Measurements from ENCODE around the gene INTS15. TPM values are rescaled to one million over a fixed set of nuclear protein-coding genes. Genes with fewer than 3 reads are reported as not detected.

The INTS15 gene
- total RNA-seq, 2 experiments from 2014 or later = 27.8 to 31.8 TPM

DNA sequence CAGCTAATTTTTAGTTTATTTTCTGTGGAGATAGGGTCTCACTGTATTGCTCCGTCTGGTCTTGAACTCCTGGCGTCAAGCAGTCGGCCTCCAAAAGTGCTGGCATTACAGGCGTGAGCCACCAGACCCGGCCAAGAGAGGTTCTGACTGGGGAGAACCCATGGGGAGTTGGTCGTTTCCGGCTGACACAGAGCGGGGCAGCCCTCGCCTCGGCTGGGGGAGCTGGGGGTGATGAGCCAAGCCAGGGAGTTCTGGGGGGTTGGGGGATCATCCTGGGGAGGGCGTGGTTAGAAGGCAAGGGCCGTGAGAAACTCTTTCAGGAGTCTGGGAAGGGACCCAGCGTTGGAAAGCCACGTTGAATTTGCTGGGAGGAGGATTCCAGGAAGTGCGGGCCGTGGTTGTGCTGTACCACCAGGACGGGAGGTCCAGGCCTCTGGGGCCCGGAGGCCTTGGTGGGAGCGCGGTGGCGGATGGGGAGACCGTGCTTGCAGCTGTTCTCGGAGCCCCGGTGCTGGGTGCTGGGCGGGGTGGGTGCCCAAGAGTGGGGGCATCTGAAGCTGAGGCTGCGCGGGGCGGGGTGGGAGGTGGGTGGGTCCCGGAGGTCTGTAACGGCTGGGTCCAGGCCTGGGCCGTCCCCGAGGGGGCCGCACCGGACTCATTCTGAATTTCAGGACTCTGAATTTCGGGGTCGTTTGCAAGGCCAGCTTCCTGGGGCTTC lies 17.2 kb downstream of the INTS15 start:
- no peak overlapping the region for H3K27ac Mint-ChIP-seq
- ChIA-PET CTCF (no interaction called here), POLR2A (no interaction called here)
- peaks cover 14% of the 10 kb centered on the region for H3K36me3 Mint-ChIP-seq (ENCODE audit: low read depth)
- no peaks in the 10 kb centered on the region for H3K9me3 Mint-ChIP-seq (ENCODE audit: low read depth)
- ATAC-seq (no peak), DNase-seq (no peak)
- intact Hi-C loops (cut with DNase I, micrococcal nuclease) = no loop called here
- H3K27me3 Mint-ChIP-seq = no peaks in the 10 kb centered on the region
- no peak overlapping the region for H3K4me3 Mint-ChIP-seq
- H3K4me1 Mint-ChIP-seq = no peaks in the 10 kb centered on the region

DNA sequence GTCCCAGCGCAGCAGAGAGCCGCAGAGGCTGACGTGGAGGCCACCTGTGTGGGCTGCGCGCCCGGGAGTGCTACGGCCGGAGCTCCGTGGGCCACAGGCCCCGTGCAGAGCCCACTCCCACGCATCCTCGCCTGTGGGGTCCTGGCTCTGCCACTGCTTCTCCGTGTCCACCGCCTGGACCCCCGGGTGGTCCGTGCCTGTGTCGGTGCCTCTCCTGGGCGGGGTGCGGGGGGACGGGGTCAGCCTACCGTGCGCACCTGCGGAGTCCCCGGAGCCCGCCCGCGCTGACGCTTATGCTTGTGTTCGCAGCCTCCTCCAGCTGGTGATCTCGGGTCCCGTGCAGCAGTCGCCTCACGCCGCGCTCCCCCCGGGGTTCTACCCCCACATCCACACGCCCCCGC lies 17.8 kb downstream of the INTS15 start:
- DNase-seq (no peak), ATAC-seq (no peak)
- Mint-ChIP-seq H3K9me3 (ENCODE audit: low read depth) (no peaks in the 10 kb centered on the region), H3K36me3 (ENCODE audit: low read depth) (peaks cover 12% of the 10 kb centered on the region), H3K4me3 (no peak overlapping the region), H3K27ac (no peak overlapping the region), H3K4me1 (no peaks in the 10 kb centered on the region), H3K27me3 (no peaks in the 10 kb centered on the region)
- CTCF ChIA-PET = no interaction called here
- POLR2A ChIA-PET = no interaction called here
- intact Hi-C loops (cut with DNase I, micrococcal nuclease) = no loop called here

DNA sequence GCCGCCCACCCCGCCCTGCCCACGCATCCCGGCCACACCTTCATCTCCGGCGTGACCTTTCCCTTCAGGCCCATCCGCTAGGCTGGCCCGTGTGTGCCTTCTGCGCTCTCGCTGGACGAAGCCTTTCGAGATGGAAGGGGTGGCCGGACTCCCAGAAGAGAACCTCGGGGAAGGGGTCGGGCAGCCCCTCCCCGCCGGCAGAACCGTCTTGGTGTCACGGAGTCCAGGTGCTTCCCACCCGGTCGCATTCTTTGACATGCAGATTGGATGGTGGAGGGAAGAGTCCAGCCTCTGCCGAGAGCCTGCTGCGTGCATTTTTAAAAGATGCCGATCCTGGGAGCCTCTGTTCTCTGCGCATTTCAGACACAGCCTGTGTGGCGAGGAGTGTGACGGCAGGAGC lies 18.3 kb downstream of the INTS15 start:
- intact Hi-C loops (cut with DNase I, micrococcal nuclease) = no loop called here
- Mint-ChIP-seq H3K36me3 (ENCODE audit: low read depth) (peaks cover 11% of the 10 kb centered on the region), H3K27ac (no peak overlapping the region), H3K27me3 (no peaks in the 10 kb centered on the region), H3K9me3 (ENCODE audit: low read depth) (no peaks in the 10 kb centered on the region), H3K4me1 (no peaks in the 10 kb centered on the region), H3K4me3 (no peak overlapping the region)
- POLR2A ChIA-PET = interaction anchor here (0.6 kb wide), 2 partner anchors 11 to 309 kb away, joined by 3 to 4 read pairs; no protein-coding TSS in a partner anchor
- no peak for DNase-seq
- no peak for ATAC-seq
- CTCF ChIA-PET = no interaction called here

DNA sequence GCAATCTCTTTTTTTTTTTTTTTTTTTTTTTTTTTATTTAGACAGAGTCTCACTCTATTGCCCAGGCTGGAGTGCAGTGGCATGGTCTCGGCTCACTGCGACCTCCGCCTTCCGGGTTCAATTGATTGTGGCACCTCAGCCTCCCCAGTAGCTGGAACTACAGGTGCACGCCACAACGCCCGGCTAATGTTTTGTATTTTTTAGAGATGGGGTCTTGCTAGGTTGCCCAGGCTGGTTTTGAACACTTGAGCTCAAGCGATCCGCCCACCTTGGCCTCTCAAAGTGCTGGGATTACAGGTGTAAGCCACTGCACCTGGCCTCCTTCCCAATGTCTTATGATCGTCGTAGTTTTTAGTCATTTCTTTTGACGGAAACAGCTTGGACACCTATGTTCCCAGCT lies 19.0 kb downstream of the INTS15 start:
- DNase-seq = no peak
- H3K36me3 Mint-ChIP-seq (ENCODE audit: low read depth) = peaks cover 10% of the 10 kb centered on the region
- no peaks in the 10 kb centered on the region for H3K9me3 Mint-ChIP-seq (ENCODE audit: low read depth)
- no peak overlapping the region for H3K4me3 Mint-ChIP-seq
- no peak overlapping the region for H3K27ac Mint-ChIP-seq
- no peaks in the 10 kb centered on the region for H3K27me3 Mint-ChIP-seq
- intact Hi-C loops (cut with DNase I, micrococcal nuclease) = no loop called here
- POLR2A ChIA-PET = interaction anchor here (0.6 kb wide), 1 partner anchor 308 kb away, joined by 4 read pairs; no protein-coding TSS in a partner anchor
- no peak for ATAC-seq
- CTCF ChIA-PET = no interaction called here
- H3K4me1 Mint-ChIP-seq = no peaks in the 10 kb centered on the region

DNA sequence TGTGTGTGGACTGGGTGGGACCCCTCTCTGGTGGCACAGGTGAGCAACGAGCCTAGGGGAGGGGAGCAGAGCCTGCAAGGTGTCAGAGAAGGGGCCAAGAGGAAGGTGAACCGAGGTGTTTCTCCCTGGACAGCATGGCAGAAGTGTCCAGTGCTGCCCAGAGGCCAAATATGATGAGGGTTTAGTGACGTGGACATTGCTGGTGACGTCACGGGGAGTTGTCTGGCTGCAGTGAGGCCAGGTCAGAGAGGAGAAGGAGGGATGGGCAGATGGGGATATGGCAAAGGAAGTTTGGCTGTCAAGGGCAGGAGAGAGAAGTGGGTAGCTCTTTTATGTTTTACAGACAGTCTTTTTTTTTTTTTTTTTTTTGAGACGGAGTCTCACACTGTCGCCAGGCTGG lies 23.0 kb downstream of the INTS15 start:
- Mint-ChIP-seq H3K36me3 (ENCODE audit: low read depth) (peaks cover 1% of the 10 kb centered on the region), H3K27ac (no peak overlapping the region), H3K27me3 (peaks cover 3% of the 10 kb centered on the region), H3K9me3 (ENCODE audit: low read depth) (no peaks in the 10 kb centered on the region), H3K4me3 (no peak overlapping the region), H3K4me1 (peaks cover 3% of the 10 kb centered on the region)
- ChIA-PET CTCF (interaction anchor here (0.6 kb wide), 1 partner anchor 19 kb away, joined by 3 read pairs; no protein-coding TSS in a partner anchor), POLR2A (interaction anchor here (0.7 kb wide), 1 partner anchor 19 kb away, joined by 6 read pairs; no protein-coding TSS in a partner anchor)
- intact Hi-C loops (cut with DNase I, micrococcal nuclease) = no loop called here
- DNase-seq (no peak), ATAC-seq (no peak)

DNA sequence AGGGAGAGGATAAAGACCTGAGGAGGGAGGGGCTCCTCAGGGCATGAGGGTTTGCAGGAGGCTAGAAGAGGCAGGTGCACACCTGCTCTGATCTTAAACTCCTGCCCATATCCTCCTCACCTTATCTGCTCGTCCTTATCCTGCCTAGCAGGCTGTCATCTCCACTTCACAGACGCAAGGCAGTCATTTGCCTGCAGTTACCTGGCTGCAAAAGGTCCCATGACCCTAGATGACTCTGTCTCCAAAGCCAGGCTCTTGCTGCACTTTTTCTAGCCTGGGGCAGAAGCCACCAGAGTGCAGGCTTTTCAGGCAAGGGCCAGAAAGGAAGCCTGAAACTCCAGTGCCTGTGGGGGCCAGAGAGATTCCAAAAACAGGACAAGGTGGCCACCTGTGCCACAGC lies 23.9 kb downstream of the INTS15 start:
- no peak overlapping the region for H3K27ac Mint-ChIP-seq
- no peaks in the 10 kb centered on the region for H3K9me3 Mint-ChIP-seq (ENCODE audit: low read depth)

DNA sequence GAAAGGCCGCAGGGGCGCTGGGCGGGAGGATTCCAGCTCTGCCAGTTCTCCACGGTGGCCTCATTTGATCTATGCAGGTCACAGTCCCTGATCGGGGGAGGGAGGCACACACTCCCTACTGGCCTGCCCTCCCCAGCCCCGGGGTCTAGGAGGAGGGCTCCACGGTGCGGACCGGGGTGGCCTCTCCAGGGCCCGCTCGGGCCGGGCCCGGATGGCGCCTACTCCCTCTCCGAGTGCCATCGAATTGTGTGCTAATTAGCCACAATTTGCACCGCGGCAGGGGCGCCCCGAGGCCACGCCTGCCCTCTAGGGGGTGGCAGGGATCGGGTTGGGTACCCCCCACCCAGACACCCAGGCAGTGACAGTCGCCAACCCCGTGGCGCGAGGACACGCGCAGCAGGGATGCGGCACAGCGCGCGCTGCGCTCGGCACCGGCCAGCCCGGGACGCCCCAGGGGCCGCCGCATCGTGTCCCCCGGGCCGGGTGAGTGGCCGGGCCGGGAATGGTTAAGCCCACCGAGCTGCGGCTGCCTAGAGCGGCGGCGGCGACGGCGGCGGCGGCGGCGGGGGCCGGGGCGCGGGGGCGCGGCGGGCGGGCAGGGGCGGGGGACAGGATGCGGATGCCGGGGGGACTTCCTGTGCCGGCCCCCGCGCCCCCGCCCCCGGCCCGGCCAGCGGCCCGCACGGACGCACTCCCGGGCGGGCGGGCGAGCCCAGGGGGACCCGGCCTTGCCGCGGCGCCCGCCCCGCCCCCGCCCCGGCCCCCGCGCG lies 25.3 kb downstream of the INTS15 start, which contains the start of gene ZNF853:
ZNF853 (plus strand) TSS at position 658 of the 770 bp plus-strand sequence. CDS start 565 bp downstream, outside the sequence.
- Mint-ChIP-seq H3K27me3 (peaks cover 3% of the 10 kb centered on the region), H3K4me1 (peaks cover 13% of the 10 kb centered on the region), H3K4me3 (peak within 1 kb of the TSS; percentile 69), H3K36me3 (ENCODE audit: low read depth) (no peaks in the 10 kb centered on the region), H3K27ac (no peak within 1 kb of the TSS), H3K9me3 (ENCODE audit: low read depth) (no peaks in the 10 kb centered on the region)
- CTCF ChIA-PET = no interaction called here
- DNase-seq = peak; percentile 29
- intact Hi-C loops (cut with DNase I, micrococcal nuclease) = no loop called here
- POLR2A ChIA-PET = no interaction called here
- peak; percentile 62 for ATAC-seq

More for the DNA sequence above, 23.9 kb downstream of the INTS15 start:
- H3K27me3 Mint-ChIP-seq = peaks cover 3% of the 10 kb centered on the region
- no peak overlapping the region for H3K4me3 Mint-ChIP-seq
- ATAC-seq = no peak
- ChIA-PET CTCF (interaction anchor here (0.6 kb wide), 1 partner anchor 13 kb away, joined by 7 read pairs; no protein-coding TSS in a partner anchor), POLR2A (no interaction called here)
- peaks cover 3% of the 10 kb centered on the region for H3K4me1 Mint-ChIP-seq
- no peak for DNase-seq
- intact Hi-C loops (cut with DNase I, micrococcal nuclease) = no loop called here
- peaks cover 1% of the 10 kb centered on the region for H3K36me3 Mint-ChIP-seq (ENCODE audit: low read depth)

DNA sequence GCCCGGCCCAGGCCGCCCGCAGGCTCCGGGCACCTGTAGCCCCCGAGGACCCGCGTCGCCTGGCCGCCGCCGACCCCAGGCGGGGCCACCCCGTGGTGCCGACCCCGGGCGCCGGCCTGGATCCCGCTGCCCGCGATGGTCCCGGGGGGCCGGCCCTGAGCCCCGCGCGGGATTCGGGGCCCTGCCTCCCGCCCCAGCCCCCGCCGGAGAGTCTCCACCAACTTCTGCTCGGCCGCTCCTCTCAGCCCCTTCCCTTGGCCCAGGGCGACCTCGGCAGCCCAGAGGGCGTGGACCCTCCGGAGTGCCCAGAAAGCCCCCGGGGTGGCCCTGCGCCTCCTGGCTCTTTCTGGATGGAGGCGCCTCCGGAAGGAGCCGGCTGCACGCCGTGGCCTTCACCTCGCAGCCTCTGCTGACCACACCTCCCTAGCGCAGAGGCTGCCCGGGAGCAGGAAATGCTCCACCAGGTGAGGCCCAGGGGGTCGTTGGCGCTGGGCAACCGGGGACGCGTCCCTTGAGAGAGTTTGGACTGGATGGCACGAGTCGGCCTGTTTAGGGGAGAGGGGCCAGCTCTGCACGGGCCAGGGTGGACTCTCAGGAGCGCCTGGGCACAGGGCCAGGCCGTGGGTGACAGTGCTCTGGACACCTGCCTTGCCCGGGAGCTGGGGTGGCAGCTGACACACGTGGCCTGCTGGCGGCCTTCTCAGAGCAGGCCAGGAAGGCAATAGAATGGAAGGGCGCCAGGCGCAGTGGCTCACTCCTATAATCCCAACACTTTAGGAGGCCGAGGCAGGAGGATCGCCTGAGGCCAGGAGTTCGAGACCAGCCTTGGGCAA lies 26.1 kb downstream of the INTS15 start:
- DNase-seq (no peak), ATAC-seq (peak; percentile 17)
- Mint-ChIP-seq H3K27ac (no peak overlapping the region), H3K4me3 (peak overlapping the region; percentile 40), H3K36me3 (ENCODE audit: low read depth) (no peaks in the 10 kb centered on the region), H3K9me3 (ENCODE audit: low read depth) (no peaks in the 10 kb centered on the region), H3K27me3 (peaks cover 3% of the 10 kb centered on the region), H3K4me1 (peaks cover 18% of the 10 kb centered on the region)
- ChIA-PET POLR2A (no interaction called here), CTCF (interaction anchor here (0.6 to 0.9 kb wide), 2 partner anchors 66 to 1642 kb away, joined by 3 read pairs; no protein-coding TSS in a partner anchor)
- intact Hi-C loops (cut with DNase I, micrococcal nuclease) = no loop called here

DNA sequence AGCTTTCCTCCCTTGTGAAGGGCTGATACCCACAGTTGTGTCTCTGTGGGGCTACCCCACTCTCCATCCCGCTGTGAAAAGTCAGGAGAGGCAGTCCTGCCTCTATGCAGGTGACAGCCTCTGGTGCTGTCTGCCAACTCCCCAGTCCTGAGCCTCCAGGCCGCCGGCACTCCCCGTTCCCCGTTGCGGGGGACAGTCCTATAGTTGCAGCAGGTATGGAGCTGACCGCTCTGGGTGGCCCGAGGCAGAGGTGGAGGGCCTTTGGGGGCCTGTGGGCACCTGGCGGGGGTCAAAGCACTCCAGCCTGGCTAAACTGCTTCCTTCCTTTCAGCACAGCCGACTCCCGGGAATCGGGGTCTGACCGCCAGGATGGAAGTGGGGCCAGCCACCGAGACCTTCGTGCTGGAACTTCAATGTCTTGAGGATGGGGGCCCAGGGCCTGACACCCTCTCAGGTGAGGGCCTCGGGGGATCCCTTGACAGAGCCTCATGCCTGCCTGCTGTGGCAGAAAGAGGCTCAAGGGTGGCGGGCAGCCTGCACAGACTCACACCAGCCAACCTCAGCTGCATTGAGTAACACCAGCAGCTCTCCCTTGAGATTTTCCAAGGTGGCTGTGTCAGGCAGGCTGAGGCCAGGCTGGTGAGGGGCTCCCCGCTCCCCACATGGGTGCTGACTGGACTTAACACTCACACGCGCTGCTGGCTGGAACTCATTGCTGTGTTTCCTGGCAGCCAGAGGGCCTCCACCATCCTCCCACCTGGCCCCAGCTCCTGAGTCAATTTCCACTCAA lies 27.2 kb downstream of the INTS15 start:
- intact Hi-C loops (cut with DNase I, micrococcal nuclease) = no loop called here
- H3K36me3 Mint-ChIP-seq (ENCODE audit: low read depth) = no peaks in the 10 kb centered on the region
- ChIA-PET POLR2A (no interaction called here), CTCF (interaction anchor here (0.6 to 0.9 kb wide), 3 partner anchors 14 to 1643 kb away, joined by 3 read pairs; no protein-coding TSS in a partner anchor)
- peaks cover 26% of the 10 kb centered on the region for H3K4me1 Mint-ChIP-seq
- H3K4me3 Mint-ChIP-seq = no peak overlapping the region
- H3K27me3 Mint-ChIP-seq = peaks cover 3% of the 10 kb centered on the region
- no peak overlapping the region for H3K27ac Mint-ChIP-seq
- ATAC-seq (no peak), DNase-seq (no peak)
- H3K9me3 Mint-ChIP-seq (ENCODE audit: low read depth) = no peaks in the 10 kb centered on the region

DNA sequence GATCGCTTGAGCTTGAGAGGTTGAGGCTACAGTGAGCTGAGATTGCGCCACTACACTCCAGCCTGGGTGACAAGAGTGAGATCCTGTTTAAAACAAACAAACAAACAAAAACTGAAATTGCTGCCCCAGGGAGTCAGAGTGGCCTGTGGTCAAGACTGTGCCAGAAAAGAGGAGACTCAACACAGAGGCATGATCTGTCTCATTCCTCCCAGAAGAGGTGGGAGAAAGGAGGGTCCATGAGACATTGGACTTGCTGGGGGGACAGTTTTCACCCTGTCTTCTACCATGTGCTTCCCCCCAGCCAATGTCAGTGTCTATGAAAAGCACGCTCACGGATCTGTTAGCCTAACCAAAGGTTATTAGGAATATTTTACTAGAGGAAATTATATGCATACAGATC lies 28.8 kb downstream of the INTS15 start:
- ChIA-PET CTCF (no interaction called here), POLR2A (interaction anchor here (0.7 kb wide), 2 partner anchors 10 to 504 kb away, joined by 3 to 4 read pairs; no protein-coding TSS in a partner anchor)
- peaks cover 33% of the 10 kb centered on the region for H3K4me1 Mint-ChIP-seq
- no peak overlapping the region for H3K27ac Mint-ChIP-seq
- no peak overlapping the region for H3K4me3 Mint-ChIP-seq
- H3K9me3 Mint-ChIP-seq (ENCODE audit: low read depth) = no peaks in the 10 kb centered on the region
- ATAC-seq (no peak), DNase-seq (no peak)
- intact Hi-C loops (cut with DNase I, micrococcal nuclease) = no loop called here
- no peaks in the 10 kb centered on the region for H3K36me3 Mint-ChIP-seq (ENCODE audit: low read depth)
- H3K27me3 Mint-ChIP-seq = peaks cover 3% of the 10 kb centered on the region

DNA sequence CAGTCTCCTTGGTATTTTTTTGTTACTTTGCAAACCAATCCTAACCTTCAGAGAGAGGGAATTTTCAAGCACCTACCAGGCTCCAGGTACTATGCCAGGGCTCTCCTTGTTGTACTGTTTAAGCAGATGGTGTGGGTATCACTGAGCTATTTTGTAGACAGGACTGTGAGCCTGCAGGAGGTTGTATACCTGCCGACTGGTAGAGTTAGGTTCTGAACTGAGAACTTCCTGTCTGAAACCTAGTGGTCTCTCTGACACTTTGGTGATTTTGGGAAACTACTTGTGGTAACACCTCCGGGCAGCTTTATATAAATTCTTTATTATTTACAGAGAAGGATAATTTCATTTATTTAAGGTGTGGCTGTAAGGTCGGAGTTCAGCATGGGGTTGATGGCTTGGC lies 30.1 kb downstream of the INTS15 start:
- no peak overlapping the region for H3K4me3 Mint-ChIP-seq
- H3K36me3 Mint-ChIP-seq (ENCODE audit: low read depth) = no peaks in the 10 kb centered on the region
- no peaks in the 10 kb centered on the region for H3K27me3 Mint-ChIP-seq
- H3K4me1 Mint-ChIP-seq = peaks cover 39% of the 10 kb centered on the region
- intact Hi-C loops (cut with DNase I, micrococcal nuclease) = no loop called here
- ATAC-seq (no peak), DNase-seq (no peak)
- ChIA-PET CTCF (no interaction called here), POLR2A (no interaction called here)
- no peaks in the 10 kb centered on the region for H3K9me3 Mint-ChIP-seq (ENCODE audit: low read depth)
- no peak overlapping the region for H3K27ac Mint-ChIP-seq
